ENCODE data around the gene LRBA.
"Not testable (repeated sequence)": the region's sequence is repeated elsewhere in the genome, so short reads cannot be mapped to it uniquely, and the experiment has no call there.

LRBA gene, protein sequence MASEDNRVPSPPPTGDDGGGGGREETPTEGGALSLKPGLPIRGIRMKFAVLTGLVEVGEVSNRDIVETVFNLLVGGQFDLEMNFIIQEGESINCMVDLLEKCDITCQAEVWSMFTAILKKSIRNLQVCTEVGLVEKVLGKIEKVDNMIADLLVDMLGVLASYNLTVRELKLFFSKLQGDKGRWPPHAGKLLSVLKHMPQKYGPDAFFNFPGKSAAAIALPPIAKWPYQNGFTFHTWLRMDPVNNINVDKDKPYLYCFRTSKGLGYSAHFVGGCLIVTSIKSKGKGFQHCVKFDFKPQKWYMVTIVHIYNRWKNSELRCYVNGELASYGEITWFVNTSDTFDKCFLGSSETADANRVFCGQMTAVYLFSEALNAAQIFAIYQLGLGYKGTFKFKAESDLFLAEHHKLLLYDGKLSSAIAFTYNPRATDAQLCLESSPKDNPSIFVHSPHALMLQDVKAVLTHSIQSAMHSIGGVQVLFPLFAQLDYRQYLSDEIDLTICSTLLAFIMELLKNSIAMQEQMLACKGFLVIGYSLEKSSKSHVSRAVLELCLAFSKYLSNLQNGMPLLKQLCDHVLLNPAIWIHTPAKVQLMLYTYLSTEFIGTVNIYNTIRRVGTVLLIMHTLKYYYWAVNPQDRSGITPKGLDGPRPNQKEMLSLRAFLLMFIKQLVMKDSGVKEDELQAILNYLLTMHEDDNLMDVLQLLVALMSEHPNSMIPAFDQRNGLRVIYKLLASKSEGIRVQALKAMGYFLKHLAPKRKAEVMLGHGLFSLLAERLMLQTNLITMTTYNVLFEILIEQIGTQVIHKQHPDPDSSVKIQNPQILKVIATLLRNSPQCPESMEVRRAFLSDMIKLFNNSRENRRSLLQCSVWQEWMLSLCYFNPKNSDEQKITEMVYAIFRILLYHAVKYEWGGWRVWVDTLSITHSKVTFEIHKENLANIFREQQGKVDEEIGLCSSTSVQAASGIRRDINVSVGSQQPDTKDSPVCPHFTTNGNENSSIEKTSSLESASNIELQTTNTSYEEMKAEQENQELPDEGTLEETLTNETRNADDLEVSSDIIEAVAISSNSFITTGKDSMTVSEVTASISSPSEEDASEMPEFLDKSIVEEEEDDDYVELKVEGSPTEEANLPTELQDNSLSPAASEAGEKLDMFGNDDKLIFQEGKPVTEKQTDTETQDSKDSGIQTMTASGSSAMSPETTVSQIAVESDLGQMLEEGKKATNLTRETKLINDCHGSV (N-terminal part only)

DNA sequence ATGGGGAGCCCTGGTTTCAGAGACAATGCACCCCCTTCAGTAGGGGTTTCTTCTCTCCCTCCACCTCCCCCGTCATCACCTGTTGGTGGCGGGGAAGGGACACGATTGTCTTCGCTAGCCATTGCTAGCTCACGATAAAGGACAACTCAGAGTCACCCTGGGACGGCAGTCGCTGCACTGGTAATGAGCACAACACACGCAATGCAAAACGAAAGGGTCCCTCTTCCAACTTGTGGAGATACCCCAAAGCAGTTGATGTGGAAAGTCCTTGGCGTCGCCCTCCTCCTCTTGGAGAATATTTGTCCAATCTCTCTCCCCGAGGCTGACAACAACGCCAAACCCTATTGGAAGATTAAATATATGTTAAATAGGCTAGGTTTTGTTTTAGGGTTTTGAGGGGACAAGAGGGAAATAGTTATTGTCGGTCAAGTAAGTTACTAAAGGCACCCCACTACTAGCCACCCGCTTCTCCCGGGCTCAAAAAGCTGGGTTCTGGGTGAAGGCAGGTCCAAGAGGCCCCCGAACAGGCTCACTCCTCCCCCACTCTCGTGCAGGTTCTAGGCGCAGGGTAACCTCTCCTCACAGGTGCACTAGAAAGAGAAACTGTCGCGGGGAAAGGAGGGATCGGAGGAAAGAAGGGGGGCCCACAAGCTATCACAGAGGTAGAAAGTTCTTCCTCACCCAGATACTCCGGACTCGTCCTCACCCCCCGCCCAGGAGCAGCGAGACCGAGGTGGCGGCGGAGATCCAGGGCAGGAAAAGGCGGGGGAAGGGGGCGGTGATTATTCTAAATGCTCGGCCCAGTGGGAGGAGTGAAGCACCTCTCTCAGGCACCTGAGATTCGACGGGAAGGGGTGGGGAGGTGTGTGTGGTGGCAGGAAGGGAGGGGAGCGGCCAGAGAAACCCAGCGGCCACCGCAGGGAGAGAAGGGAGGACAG lies at the start of gene LRBA:
TSS of gene LRBA (minus strand) at position 764 of the 938 bp plus-strand sequence. CDS start at position 122, 642 bp downstream.
- DNase-seq (ENCODE audit: low read depth) = no peak
- H3K4me3 ChIP-seq (ENCODE audit: low read depth, low read length) = peak within 1 kb of the TSS; percentile 72
- in situ Hi-C loops (cut with HindIII; ENCODE audit: low sequenced_read_pairs) = no loop called here
- TF ChIP-seq, protein P1, sequence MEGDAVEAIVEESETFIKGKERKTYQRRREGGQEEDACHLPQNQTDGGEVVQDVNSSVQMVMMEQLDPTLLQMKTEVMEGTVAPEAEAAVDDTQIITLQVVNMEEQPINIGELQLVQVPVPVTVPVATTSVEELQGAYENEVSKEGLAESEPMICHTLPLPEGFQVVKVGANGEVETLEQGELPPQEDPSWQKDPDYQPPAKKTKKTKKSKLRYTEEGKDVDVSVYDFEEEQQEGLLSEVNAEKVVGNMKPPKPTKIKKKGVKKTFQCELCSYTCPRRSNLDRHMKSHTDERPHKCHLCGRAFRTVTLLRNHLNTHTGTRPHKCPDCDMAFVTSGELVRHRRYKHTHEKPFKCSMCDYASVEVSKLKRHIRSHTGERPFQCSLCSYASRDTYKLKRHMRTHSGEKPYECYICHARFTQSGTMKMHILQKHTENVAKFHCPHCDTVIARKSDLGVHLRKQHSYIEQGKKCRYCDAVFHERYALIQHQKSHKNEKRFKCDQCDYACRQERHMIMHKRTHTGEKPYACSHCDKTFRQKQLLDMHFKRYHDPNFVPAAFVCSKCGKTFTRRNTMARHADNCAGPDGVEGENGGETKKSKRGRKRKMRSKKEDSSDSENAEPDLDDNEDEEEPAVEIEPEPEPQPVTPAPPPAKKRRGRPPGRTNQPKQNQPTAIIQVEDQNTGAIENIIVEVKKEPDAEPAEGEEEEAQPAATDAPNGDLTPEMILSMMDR (IDR thresholded peaks at IDR 0.05; ENCODE audit: low read depth, low read length, missing control alignments) = no peak

DNA sequence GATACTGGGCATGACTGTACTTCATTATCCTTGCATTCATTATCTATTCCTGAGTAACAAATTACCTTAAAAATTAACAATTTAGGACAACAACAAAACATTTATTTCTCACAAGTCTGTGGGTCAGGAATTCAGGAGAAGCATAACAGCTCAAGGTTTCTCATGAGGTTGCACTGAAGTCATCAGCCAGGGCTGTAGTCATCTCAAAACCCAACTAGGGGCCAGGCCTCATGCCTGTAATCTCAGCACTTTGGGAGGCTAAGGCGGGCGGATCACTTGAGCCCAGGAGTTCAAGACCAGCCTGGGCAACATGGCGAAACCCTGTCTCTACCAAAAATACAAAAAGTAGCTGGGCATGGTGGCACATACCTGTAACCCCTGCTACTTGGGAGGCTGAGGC lies 48.1 kb upstream of the LRBA start:
- in situ Hi-C loops (cut with HindIII; ENCODE audit: low sequenced_read_pairs); H3K4me3 ChIP-seq (ENCODE audit: low read depth, low read length); DNase-seq (ENCODE audit: low read depth): not testable (repeated sequence)

DNA sequence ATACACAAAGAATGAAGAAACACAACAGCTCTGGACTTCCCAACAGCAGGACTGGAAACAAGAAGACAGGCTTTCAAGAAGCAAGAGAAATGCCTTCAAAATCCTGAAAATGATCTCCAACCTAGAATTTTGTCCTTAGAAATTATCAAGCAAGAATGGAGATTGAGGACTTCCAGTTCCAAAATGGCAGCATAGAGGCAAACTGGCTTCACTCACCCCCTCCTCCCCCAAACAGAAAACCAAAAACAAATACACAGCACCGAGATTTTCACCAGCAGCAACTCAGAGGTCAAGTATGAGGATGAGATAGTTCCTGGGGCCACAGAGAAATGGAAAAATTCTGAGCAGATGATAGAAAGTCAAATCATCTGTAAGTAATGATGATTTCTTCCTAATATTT lies 40.5 kb upstream of the LRBA start:
- no peak for DNase-seq (ENCODE audit: low read depth)
- TF ChIP-seq, protein P1 (IDR thresholded peaks at IDR 0.05; ENCODE audit: low read depth, low read length, missing control alignments) = no peak
- no peak overlapping the region for H3K4me3 ChIP-seq (ENCODE audit: low read depth, low read length)
- in situ Hi-C loops (cut with HindIII; ENCODE audit: low sequenced_read_pairs) = no loop called here

DNA sequence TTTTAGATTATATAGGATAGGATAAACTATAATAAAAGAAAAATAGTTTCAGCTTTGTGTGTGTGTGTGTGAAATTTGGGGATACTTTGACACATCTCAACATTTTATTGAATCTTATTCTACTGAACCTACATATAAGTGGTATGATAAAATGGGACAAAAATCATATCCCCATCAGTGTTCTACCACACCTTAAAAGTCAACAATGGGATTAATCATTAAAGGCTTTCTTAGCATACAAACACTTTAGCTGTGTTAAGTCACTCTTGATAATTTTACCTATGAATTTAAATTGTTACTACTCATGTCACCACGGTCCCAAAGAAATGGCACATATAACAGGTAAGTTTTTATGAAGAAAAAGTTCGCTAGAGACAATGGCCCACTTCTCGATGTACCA lies 37.7 kb upstream of the LRBA start:
- in situ Hi-C loops (cut with HindIII; ENCODE audit: low sequenced_read_pairs) = no loop called here
- no peak overlapping the region for H3K4me3 ChIP-seq (ENCODE audit: low read depth, low read length)
- DNase-seq (ENCODE audit: low read depth) = no peak
- TF ChIP-seq, protein P1 (IDR thresholded peaks at IDR 0.05; ENCODE audit: low read depth, low read length, missing control alignments) = no peak

DNA sequence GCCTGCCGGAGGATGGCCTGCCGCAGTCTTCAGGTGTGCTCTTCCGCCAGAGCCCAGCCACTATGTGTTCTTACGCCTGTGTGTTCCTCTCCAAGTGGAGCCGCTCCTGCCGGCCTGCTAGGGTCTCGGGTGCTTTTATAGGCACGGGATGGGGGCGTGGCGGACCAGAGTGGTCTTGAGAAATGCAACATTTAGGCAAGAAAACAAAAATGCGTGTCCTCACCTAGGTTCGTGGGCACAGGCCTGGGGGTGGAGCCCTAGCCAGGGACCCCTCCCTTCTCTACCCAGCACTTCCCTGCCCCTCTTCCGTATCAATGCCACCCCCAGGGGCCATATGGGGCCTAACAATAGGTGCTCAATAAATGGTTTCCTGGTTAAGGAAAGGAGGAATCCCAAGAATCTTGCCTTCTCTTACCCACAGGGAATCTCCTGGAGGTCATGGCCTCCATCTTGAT lies 34.4 kb upstream of the LRBA start:
- in situ Hi-C loops (cut with HindIII; ENCODE audit: low sequenced_read_pairs) = no loop called here
- H3K4me3 ChIP-seq (ENCODE audit: low read depth, low read length) = no peak overlapping the region
- TF ChIP-seq, protein P1 (IDR thresholded peaks at IDR 0.05; ENCODE audit: low read depth, low read length, missing control alignments) = no peak
- no peak for DNase-seq (ENCODE audit: low read depth)

DNA sequence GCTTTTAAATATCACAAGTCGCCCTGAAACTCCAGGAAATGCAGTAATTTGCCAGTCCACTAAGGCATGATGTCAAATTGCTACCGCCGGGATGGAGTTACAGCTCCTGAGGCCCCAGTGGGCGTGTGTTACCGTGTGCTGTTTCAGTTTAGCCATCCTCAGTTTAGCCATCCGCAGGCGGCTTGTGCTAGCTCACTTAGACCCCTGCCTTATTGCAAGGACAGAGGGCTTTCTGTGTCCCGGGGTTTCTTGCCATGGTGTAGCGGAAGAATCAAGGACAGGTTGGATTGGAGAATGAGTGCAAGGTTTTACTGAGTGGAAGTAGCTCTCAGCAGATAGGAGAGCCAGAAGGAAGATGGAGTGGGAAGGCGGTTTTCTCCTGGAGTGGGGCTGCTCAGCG lies 33.8 kb upstream of the LRBA start:
- no peak for DNase-seq (ENCODE audit: low read depth)
- TF ChIP-seq, protein P1 (IDR thresholded peaks at IDR 0.05; ENCODE audit: low read depth, low read length, missing control alignments) = no peak
- in situ Hi-C loops (cut with HindIII; ENCODE audit: low sequenced_read_pairs) = no loop called here
- H3K4me3 ChIP-seq (ENCODE audit: low read depth, low read length) = no peak overlapping the region

All from astrocyte of the cerebellum (primary cell).